Measurements from ENCODE around the gene CFAP161.
"Not testable (repeated sequence)": the region's sequence is repeated elsewhere in the genome, so short reads cannot be mapped to it uniquely, and the experiment has no call there.

Gene CFAP161

DNA sequence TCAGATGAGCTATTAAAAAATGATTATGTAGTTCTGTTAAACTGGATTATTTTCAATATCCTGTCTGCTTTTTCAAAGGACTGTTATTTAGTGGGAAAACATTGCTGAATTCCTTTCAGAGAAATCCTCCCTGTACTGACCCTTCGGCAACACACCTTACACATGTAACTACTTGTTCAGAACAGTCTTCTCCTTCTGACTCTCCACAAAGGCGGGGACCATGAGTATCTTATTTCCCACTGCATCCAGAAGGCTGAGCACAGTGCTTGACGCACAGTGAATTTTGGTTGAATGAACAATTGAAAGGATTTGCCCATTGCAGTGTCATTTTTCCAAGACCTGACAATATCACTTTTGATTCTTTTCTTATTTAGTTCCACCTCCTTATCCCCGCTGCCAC, 23.1 kb upstream of the CFAP161 start:
- Histone ChIP-seq H3K4me1 (ENCODE audit: insufficient read depth, low read length) (no peaks in the 10 kb centered on the region), H3K36me3 (ENCODE audit: insufficient read depth, low read length) (no peaks in the 10 kb centered on the region), H3K9ac (ENCODE audit: low read length) (no peak overlapping the region), H3K27me3 (ENCODE audit: control insufficient read depth in 1 of 2, insufficient read depth in 2 of 2, low read length in 2 of 2) (no peaks in the 10 kb centered on the region), H3K4me3 (ENCODE audit: low read depth in 1 of 2, low read length in 2 of 2) (no peak overlapping the region), H3K9me3 (ENCODE audit: low read length) (no peaks in the 10 kb centered on the region), H3K27ac (ENCODE audit: low read depth, low read length) (no peak overlapping the region)

- no peaks in the 10 kb centered on the region for H3K9me3 ChIP-seq (ENCODE audit: low read length)
- H3K36me3 ChIP-seq (ENCODE audit: insufficient read depth, low read length), result no peaks in the 10 kb centered on the region
- H3K4me1 ChIP-seq (ENCODE audit: insufficient read depth, low read length), result no peaks in the 10 kb centered on the region
- no peak overlapping the region for H3K4me3 ChIP-seq (ENCODE audit: low read depth in 1 of 2, low read length in 2 of 2)
- no peak overlapping the region for H3K9ac ChIP-seq (ENCODE audit: low read length)
- no peaks in the 10 kb centered on the region for H3K27me3 ChIP-seq (ENCODE audit: control insufficient read depth in 1 of 2, insufficient read depth in 2 of 2, low read length in 2 of 2)
- H3K27ac ChIP-seq (ENCODE audit: low read depth, low read length), result no peak overlapping the region
Observed at GRCh38 chr15:81111510-81112470, 22.3 kb upstream of the CFAP161 start.

DNA sequence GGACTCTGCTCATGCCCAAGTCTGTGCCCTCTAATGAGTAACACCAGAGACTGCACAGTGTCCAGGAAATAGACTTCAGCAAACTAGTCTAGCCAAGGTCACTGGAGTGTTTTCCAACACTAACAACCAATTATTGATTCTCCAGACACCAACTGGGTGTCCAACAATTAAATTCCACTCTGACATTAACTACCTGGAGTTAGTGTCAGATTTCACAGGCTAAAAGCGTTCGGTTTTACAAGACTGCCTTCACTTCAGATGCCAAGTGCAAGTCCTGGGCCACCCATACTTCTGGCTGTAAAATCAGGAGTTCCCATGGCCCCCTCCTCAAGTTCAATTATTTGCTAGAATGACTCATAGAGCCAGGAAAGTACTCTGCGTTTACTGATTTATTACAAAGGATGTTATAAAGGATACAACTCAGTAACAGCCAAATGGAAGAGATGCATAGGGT, 20.8 kb upstream of the CFAP161 start:
- Histone ChIP-seq H3K27ac (ENCODE audit: low read depth, low read length) (no peak overlapping the region), H3K9ac (ENCODE audit: low read length) (no peak overlapping the region), H3K36me3 (ENCODE audit: insufficient read depth, low read length) (no peaks in the 10 kb centered on the region), H3K4me1 (ENCODE audit: insufficient read depth, low read length) (no peaks in the 10 kb centered on the region), H3K27me3 (ENCODE audit: control insufficient read depth in 1 of 2, insufficient read depth in 2 of 2, low read length in 2 of 2) (peaks cover 0 to 2% of the 10 kb centered on the region in 2 donors), H3K9me3 (ENCODE audit: low read length) (no peaks in the 10 kb centered on the region), H3K4me3 (ENCODE audit: low read depth in 1 of 2, low read length in 2 of 2) (no peak overlapping the region)

DNA sequence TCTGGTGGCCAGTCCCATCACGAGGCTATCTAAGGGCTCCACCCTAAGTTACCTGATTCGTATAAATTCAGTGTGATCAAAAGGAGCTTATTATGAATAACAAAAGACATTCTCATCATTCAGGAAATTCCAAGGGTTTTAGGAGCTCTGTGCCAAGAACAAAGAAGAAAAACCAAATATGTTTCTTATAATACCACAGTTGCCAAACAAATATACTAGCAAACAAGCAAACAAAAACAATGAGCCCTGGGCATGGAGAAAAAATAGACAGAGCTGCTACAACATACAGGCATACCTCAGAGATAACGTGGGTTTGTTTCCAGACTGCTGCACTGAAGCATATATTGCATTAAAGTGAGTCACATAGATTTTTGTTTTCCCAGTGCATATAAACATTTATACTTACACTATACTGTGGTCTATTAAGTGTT, 20.2 kb upstream of the CFAP161 start:
- Histone ChIP-seq H3K36me3 (ENCODE audit: insufficient read depth, low read length) (no peaks in the 10 kb centered on the region), H3K4me3 (ENCODE audit: low read depth in 1 of 2, low read length in 2 of 2) (no peak overlapping the region), H3K27me3 (ENCODE audit: control insufficient read depth in 1 of 2, insufficient read depth in 2 of 2, low read length in 2 of 2) (peaks cover 0 to 6% of the 10 kb centered on the region in 2 donors), H3K9ac (ENCODE audit: low read length) (no peak overlapping the region), H3K27ac (ENCODE audit: low read depth, low read length) (no peak overlapping the region), H3K4me1 (ENCODE audit: insufficient read depth, low read length) (no peaks in the 10 kb centered on the region), H3K9me3 (ENCODE audit: low read length) (no peaks in the 10 kb centered on the region)

GRCh38 chr15:81115054-81115939, 18.8 kb upstream of the CFAP161 start:
- Histone ChIP-seq H3K9ac (ENCODE audit: low read length) (no peak overlapping the region), H3K4me3 (ENCODE audit: low read depth in 1 of 2, low read length in 2 of 2) (no peak overlapping the region), H3K27me3 (ENCODE audit: control insufficient read depth in 1 of 2, insufficient read depth in 2 of 2, low read length in 2 of 2) (peaks cover 0 to 6% of the 10 kb centered on the region in 2 donors), H3K9me3 (ENCODE audit: low read length) (no peaks in the 10 kb centered on the region), H3K4me1 (ENCODE audit: insufficient read depth, low read length) (no peaks in the 10 kb centered on the region), H3K36me3 (ENCODE audit: insufficient read depth, low read length) (no peaks in the 10 kb centered on the region), H3K27ac (ENCODE audit: low read depth, low read length) (no peak overlapping the region)

- no peaks in the 10 kb centered on the region for H3K9me3 ChIP-seq (ENCODE audit: low read length)
Observed at GRCh38 chr15:81117136-81117535, 16.9 kb upstream of the CFAP161 start.

DNA sequence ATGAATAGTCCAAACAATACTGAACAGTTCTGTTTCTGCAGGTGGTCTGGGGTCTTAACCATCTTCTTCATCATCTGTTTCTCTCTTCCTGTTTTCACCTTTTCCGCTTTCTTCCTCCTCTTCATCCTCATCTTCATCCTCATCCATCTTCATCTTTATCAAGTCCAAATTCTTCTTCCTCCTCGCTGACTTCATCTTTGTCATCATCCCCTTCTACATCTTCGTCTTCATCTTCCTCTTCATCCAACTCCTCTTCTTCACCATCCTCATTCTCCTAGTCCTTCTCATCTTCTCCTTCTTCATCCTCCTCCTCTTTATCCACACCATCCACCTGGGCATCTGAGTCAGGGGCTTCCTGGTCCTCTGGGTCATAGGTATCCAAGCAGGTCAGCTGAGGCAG, 16.5 kb upstream of the CFAP161 start:
- Histone ChIP-seq H3K27me3 (ENCODE audit: control insufficient read depth in 1 of 2, insufficient read depth in 2 of 2, low read length in 2 of 2) (peaks cover 0 to 6% of the 10 kb centered on the region in 2 donors), H3K9ac (ENCODE audit: low read length) (no peak overlapping the region), H3K36me3 (ENCODE audit: insufficient read depth, low read length) (no peaks in the 10 kb centered on the region), H3K9me3 (ENCODE audit: low read length) (no peaks in the 10 kb centered on the region), H3K27ac (ENCODE audit: low read depth, low read length) (no peak overlapping the region), H3K4me1 (ENCODE audit: insufficient read depth, low read length) (no peaks in the 10 kb centered on the region), H3K4me3 (ENCODE audit: low read depth in 1 of 2, low read length in 2 of 2) (no peak overlapping the region)

More at GRCh38 chr15:81117136-81117535, 16.9 kb upstream of the CFAP161 start:
- Histone ChIP-seq H3K27ac (ENCODE audit: low read depth, low read length) (no peak overlapping the region), H3K36me3 (ENCODE audit: insufficient read depth, low read length) (no peaks in the 10 kb centered on the region), H3K4me1 (ENCODE audit: insufficient read depth, low read length) (no peaks in the 10 kb centered on the region), H3K9ac (ENCODE audit: low read length) (no peak overlapping the region), H3K27me3 (ENCODE audit: control insufficient read depth in 1 of 2, insufficient read depth in 2 of 2, low read length in 2 of 2) (peaks cover 0 to 6% of the 10 kb centered on the region in 2 donors), H3K4me3 (ENCODE audit: low read depth in 1 of 2, low read length in 2 of 2) (no peak overlapping the region)

DNA sequence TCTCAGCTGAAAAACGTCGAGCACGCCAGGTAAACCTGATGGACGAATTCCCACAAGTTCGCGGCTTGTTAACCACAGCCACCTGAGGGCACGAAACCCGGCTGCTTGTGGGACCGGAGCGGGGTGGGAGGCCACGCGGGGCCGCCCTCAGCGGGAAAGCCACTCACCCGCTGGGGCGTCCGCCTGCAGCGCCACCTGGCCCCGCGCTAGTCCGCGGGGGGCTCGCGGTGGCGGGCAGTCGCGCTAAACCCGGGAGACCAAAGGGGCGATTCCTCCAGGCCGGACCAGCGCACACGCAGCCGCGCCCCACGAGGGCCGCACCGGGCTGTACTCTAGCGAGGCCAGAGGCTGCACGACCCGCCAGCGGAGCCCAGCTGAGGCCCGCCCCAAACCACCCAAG, 15.7 kb upstream of the CFAP161 start:
- Histone ChIP-seq H3K27me3 (ENCODE audit: control insufficient read depth in 1 of 2, insufficient read depth in 2 of 2, low read length in 2 of 2) (peaks cover 0 to 6% of the 10 kb centered on the region in 2 donors), H3K9ac (ENCODE audit: low read length) (no peak overlapping the region), H3K4me3 (ENCODE audit: low read depth in 1 of 2, low read length in 2 of 2) (no peak overlapping the region), H3K4me1 (ENCODE audit: insufficient read depth, low read length) (no peaks in the 10 kb centered on the region), H3K9me3 (ENCODE audit: low read length) (no peaks in the 10 kb centered on the region), H3K36me3 (ENCODE audit: insufficient read depth, low read length) (no peaks in the 10 kb centered on the region), H3K27ac (ENCODE audit: low read depth, low read length) (no peak overlapping the region)

- Histone ChIP-seq H3K36me3 (ENCODE audit: insufficient read depth, low read length) (no peaks in the 10 kb centered on the region), H3K4me1 (ENCODE audit: insufficient read depth, low read length) (no peaks in the 10 kb centered on the region), H3K27me3 (ENCODE audit: control insufficient read depth in 1 of 2, insufficient read depth in 2 of 2, low read length in 2 of 2) (peaks cover 0 to 6% of the 10 kb centered on the region in 2 donors), H3K9me3 (ENCODE audit: low read length) (no peaks in the 10 kb centered on the region), H3K4me3 (ENCODE audit: low read depth in 1 of 2, low read length in 2 of 2) (no peak overlapping the region), H3K27ac (ENCODE audit: low read depth, low read length) (no peak overlapping the region), H3K9ac (ENCODE audit: low read length) (no peak overlapping the region)
Observed at GRCh38 chr15:81120069-81120468, 14.0 kb upstream of the CFAP161 start.

GRCh38 chr15:81126892-81127291, 7.2 kb upstream of the CFAP161 start:
- Histone ChIP-seq H3K4me3 (ENCODE audit: low read depth in 1 of 2, low read length in 2 of 2) (no peak overlapping the region), H3K27me3 (ENCODE audit: control insufficient read depth in 1 of 2, insufficient read depth in 2 of 2, low read length in 2 of 2) (no peaks in the 10 kb centered on the region), H3K36me3 (ENCODE audit: insufficient read depth, low read length) (no peaks in the 10 kb centered on the region), H3K9me3 (ENCODE audit: low read length) (no peaks in the 10 kb centered on the region), H3K4me1 (ENCODE audit: insufficient read depth, low read length) (no peaks in the 10 kb centered on the region), H3K9ac (ENCODE audit: low read length) (no peak overlapping the region), H3K27ac (ENCODE audit: low read depth, low read length) (no peak overlapping the region)

- H3K4me3 ChIP-seq (ENCODE audit: low read depth in 1 of 2, low read length in 2 of 2); H3K9me3 ChIP-seq (ENCODE audit: low read length); H3K36me3 ChIP-seq (ENCODE audit: insufficient read depth, low read length); H3K27ac ChIP-seq (ENCODE audit: low read depth, low read length); H3K4me1 ChIP-seq (ENCODE audit: insufficient read depth, low read length); H3K9ac ChIP-seq (ENCODE audit: low read length); H3K27me3 ChIP-seq (ENCODE audit: control insufficient read depth in 1 of 2, insufficient read depth in 2 of 2, low read length in 2 of 2): not testable (repeated sequence)
Observed at GRCh38 chr15:81141478-81141877, 7.4 kb downstream of the CFAP161 start.
